Measurements from ENCODE around the gene PHF20. TPM values are rescaled to one million over a fixed set of nuclear protein-coding genes. Genes with fewer than 3 reads are reported as not detected.
"Not testable (repeated sequence)": the region's sequence is repeated elsewhere in the genome, so short reads cannot be mapped to it uniquely, and the experiment has no call there.

PHF20 gene
- total RNA-seq, 4 donors from 2014 or later: 13.6 to 33.2 (median 16.6) TPM

GRCh38 chr20:35954200-35954906 lies 182.5 kb downstream of the PHF20 start, which contains the start of gene SCAND1:
Gene SCAND1, minus strand, starts transcription at chr20:35954502. Its CDS starts 218 bp downstream, at chr20:35954284.
- no peaks in the 10 kb centered on the region for H3K9me3 ChIP-seq
- no CpG with 5 or more reads among the region's 76 CpGs for WGBS, 2 donors
- H3K27ac ChIP-seq: peak within 1 kb of the TSS; percentile 97 to 99 (median 98)
- peaks cover 13 to 40% (median 15%) of the 10 kb centered on the region in 3 donors for H3K4me1 ChIP-seq
- intact Hi-C loops (cut with DNase I): no loop called here
- DNase-seq: peak; percentile 95
- TF ChIP-seq CTCF (IDR thresholded peaks at IDR 0.05) (peak; percentile 89 to 98 (median 96)), POLR2A (IDR thresholded peaks at IDR 0.05) (peak in 3 of 4 donors; percentile 33 to 91 (median 86))
- peaks cover 0 to 8% (median 0%) of the 10 kb centered on the region in 3 donors for H3K36me3 ChIP-seq
- H3K4me3 ChIP-seq: peak within 1 kb of the TSS; percentile 77 to 97 (median 82)
- no peaks in the 10 kb centered on the region for H3K27me3 ChIP-seq

GRCh38 chr20:35954907-35955251 lies 183.1 kb downstream of the PHF20 start:
- H3K4me1 ChIP-seq: peaks cover 13 to 40% (median 15%) of the 10 kb centered on the region in 3 donors
- no peak for DNase-seq
- H3K9me3 ChIP-seq: no peaks in the 10 kb centered on the region
- TF ChIP-seq CTCF (IDR thresholded peaks at IDR 0.05) (no peak), POLR2A (IDR thresholded peaks at IDR 0.05) (no peak)
- H3K27me3 ChIP-seq: no peaks in the 10 kb centered on the region
- intact Hi-C loops (cut with DNase I): no loop called here
- 1 to 2% methylated on average over 13 to 15 of the region's 19 CpGs for WGBS, 2 donors
- H3K4me3 ChIP-seq: peak overlapping the region; percentile 77 to 97 (median 82)
- peak overlapping the region; percentile 97 to 99 (median 98) for H3K27ac ChIP-seq
- peaks cover 0 to 3% (median 0%) of the 10 kb centered on the region in 3 donors for H3K36me3 ChIP-seq

- intact Hi-C loops (cut with DNase I): no loop called here
- no peaks in the 10 kb centered on the region for H3K27me3 ChIP-seq
- no peaks in the 10 kb centered on the region for H3K36me3 ChIP-seq
- DNase-seq: no peak
- TF ChIP-seq POLR2A (IDR thresholded peaks at IDR 0.05): no peak
- TF ChIP-seq CTCF (IDR thresholded peaks at IDR 0.05): no peak
- no peaks in the 10 kb centered on the region for H3K9me3 ChIP-seq
- peaks cover 13 to 40% (median 15%) of the 10 kb centered on the region in 3 donors for H3K4me1 ChIP-seq
- no peak overlapping the region for H3K4me3 ChIP-seq
- peak overlapping the region in 1 of 4 donors; percentile 36 for H3K27ac ChIP-seq
These were observed 184.8 kb downstream of the PHF20 start for GRCh38 chr20:35956616-35957015.

- H3K4me3 ChIP-seq; H3K9me3 ChIP-seq; DNase-seq; H3K27ac ChIP-seq; H3K27me3 ChIP-seq; H3K36me3 ChIP-seq; intact Hi-C loops (cut with DNase I): not testable (repeated sequence)
- WGBS, 2 donors: 73 to 82% methylated on average over 6 of the region's 6 CpGs
- peaks cover 0 to 20% (median 0%) of the 10 kb centered on the region in 3 donors for H3K4me1 ChIP-seq
These were observed 187.5 kb downstream of the PHF20 start for GRCh38 chr20:35959291-35959690.

GRCh38 chr20:35963878-35964277 lies 192.1 kb downstream of the PHF20 start:
- intact Hi-C loops (cut with DNase I): no loop called here
- Histone ChIP-seq H3K27ac (no peak overlapping the region), H3K36me3 (no peaks in the 10 kb centered on the region), H3K4me1 (peaks cover 0 to 10% (median 0%) of the 10 kb centered on the region in 3 donors), H3K4me3 (no peak overlapping the region), H3K9me3 (no peaks in the 10 kb centered on the region), H3K27me3 (no peaks in the 10 kb centered on the region)
- DNase-seq: no peak
- no peak for TF ChIP-seq POLR2A (IDR thresholded peaks at IDR 0.05)
- no peak for TF ChIP-seq CTCF (IDR thresholded peaks at IDR 0.05)
- 74 to 84% methylated on average over 4 of the region's 4 CpGs for WGBS, 2 donors

Data from esophagus squamous epithelium (tissue), 5 donors.